CD4-positive, alpha-beta T cell (primary cell): ENCODE results near the gene PKP4. TPM values are rescaled to one million over a fixed set of nuclear protein-coding genes. Genes with fewer than 3 reads are reported as not detected.

Source experiments
- ATAC-seq: fragments of 200-7000 bp; cut with Tn5 transposase; one replicate; pipeline ENCODE4 v1.10.0; 2022; ENCODE audit warnings: mild to moderate bottlenecking; ENCODE audit not compliant: poor library complexity
- CTCF ChIA-PET: fragments of 350-600 bp; sonication (Branson Sonifier 250); formaldehyde crosslinking; loops from one replicate; lab custom pipeline; 2021; ENCODE audit warnings: antibody characterized with exemption, inconsistent platforms; lab: Charles Lee
- POLR2A ChIA-PET: fragments of 350-600 bp; sonication (Branson Sonifier 250); formaldehyde crosslinking; loops from one replicate; lab custom pipeline; 2021; ENCODE audit warnings: antibody characterized with exemption, inconsistent platforms; lab: Charles Lee
- DNase-seq, 14 experiments: peaks; one replicate each; pipeline ENCODE4 v3.0.0-alpha.2; 2013 to 2020; ENCODE audit warnings: mixed read lengths in 2 of 14
- H3K27ac ChIP-seq, 2 donors: one replicate each; pipeline versions ENCODE4 v1.5.1 to v1.7.0; 2013; ENCODE audit warnings: low read length in 2 of 2, low read depth in 1 of 2, mild to moderate bottlenecking in 1 of 2
- H3K27me3 ChIP-seq, 2 experiments: 1 replicate in 1 of 2; 2 replicates in 1 of 2; pipeline versions ENCODE4 v1.6.1 to v1.7.0; 2013; ENCODE audit warnings: low read length in 2 of 2, control low read depth in 1 of 2, mild to moderate bottlenecking in 1 of 2, moderate library complexity in 1 of 2; ENCODE audit not compliant: insufficient read depth in 2 of 2, control insufficient read depth in 1 of 2
- H3K36me3 ChIP-seq: one replicate; pipeline ENCODE4 v1.6.1; 2013; ENCODE audit warnings: low read length, control low read depth; ENCODE audit not compliant: insufficient read depth
- H3K4me1 ChIP-seq: one replicate; pipeline ENCODE4 v1.6.1; 2013; ENCODE audit warnings: low read length, control low read depth; ENCODE audit not compliant: insufficient read depth
- H3K4me3 ChIP-seq: one replicate; pipeline ENCODE4 v1.5.1; 2013; ENCODE audit warnings: mild to moderate bottlenecking, low read length, moderate library complexity
- H3K9me3 ChIP-seq, 2 experiments: 1 replicate in 1 of 2; 2 replicates in 1 of 2; pipeline versions ENCODE4 v1.6.1 to v1.7.0; 2013; ENCODE audit warnings: low read length in 2 of 2, mild to moderate bottlenecking in 2 of 2, control low read depth in 1 of 2, moderate library complexity in 1 of 2; ENCODE audit not compliant: control insufficient read depth in 1 of 2, insufficient read depth in 1 of 2
- H3K27ac Mint-ChIP-seq: one replicate; pipeline ENCODE4 v1.8.0; 2020; ENCODE audit warnings: mixed read lengths
- H3K27me3 Mint-ChIP-seq: one replicate; pipeline ENCODE4 v1.8.0; 2021; ENCODE audit warnings: mixed read lengths
- H3K36me3 Mint-ChIP-seq: one replicate; pipeline ENCODE4 v1.8.0; 2021; ENCODE audit warnings: low read depth, mixed read lengths
- H3K4me1 Mint-ChIP-seq: one replicate; pipeline ENCODE4 v1.8.0; 2021; ENCODE audit warnings: low read depth, mixed read lengths
- H3K4me3 Mint-ChIP-seq: one replicate; pipeline ENCODE4 v1.8.0; 2020; ENCODE audit warnings: mild to moderate bottlenecking, mixed read lengths
- H3K9me3 Mint-ChIP-seq: one replicate; pipeline ENCODE4 v1.8.0; 2020; ENCODE audit warnings: mixed read lengths
- intact Hi-C, 2 experiments: fragments of 100-400 bp; cut with DNase I in 1 of 2; cut with micrococcal nuclease in 1 of 2; formaldehyde crosslinking; loops; one replicate each; pipeline versions ENCODE4 v1.15.1 to v1.9.0; 2023 to 2025; cut with DNase I, micrococcal nuclease
- total RNA-seq, 174 experiments: library from RNA in 2 of 174; stranded (reverse) in 2 of 174; gene quantifications; one replicate each; pipeline ENCODE4 v1.2.3 and lab custom pipeline; 2021 to 2026
- TF ChIP-seq, protein P1 (sequence below): fragments of 200-600 bp; IDR thresholded peaks from one replicate; pipeline ENCODE4 v1.8.0; 2022; ENCODE audit warnings: antibody characterized with exemption, mild to moderate bottlenecking

Gene PKP4
- total RNA-seq, 2 experiments from 2014 or later, result 10.8 to 14.6 TPM

DNA sequence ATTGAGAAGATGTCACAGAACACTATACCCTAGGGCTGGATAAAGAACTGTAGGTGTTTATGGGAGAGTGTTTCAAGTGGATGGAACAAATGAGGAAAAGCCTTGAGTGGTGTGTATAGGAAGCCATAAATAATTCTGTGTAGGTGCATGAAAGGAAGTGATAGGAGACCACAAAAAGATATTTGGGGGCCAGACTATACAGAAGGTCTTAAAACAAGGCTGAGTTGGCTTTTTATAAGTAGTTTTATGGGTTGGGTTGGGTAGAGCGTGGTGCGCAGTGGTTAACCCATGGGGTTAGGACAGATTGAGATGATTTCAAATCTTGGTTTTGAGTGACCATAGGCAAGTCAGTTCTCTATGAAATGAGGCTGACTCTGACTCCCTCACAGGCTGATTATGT, 110.5 kb downstream of the PKP4 start:
- H3K9me3 ChIP-seq, result peaks cover 0 to 5% of the 10 kb centered on the region in 2 experiments
- H3K27me3 Mint-ChIP-seq, result no peaks in the 10 kb centered on the region
- H3K4me1 ChIP-seq, result no peaks in the 10 kb centered on the region
- H3K4me3 Mint-ChIP-seq, result no peak overlapping the region
- H3K4me3 ChIP-seq, result no peak overlapping the region
- ChIA-PET CTCF (no interaction called here), POLR2A (no interaction called here)
- ATAC-seq, result no peak
- TF ChIP-seq, protein P1, sequence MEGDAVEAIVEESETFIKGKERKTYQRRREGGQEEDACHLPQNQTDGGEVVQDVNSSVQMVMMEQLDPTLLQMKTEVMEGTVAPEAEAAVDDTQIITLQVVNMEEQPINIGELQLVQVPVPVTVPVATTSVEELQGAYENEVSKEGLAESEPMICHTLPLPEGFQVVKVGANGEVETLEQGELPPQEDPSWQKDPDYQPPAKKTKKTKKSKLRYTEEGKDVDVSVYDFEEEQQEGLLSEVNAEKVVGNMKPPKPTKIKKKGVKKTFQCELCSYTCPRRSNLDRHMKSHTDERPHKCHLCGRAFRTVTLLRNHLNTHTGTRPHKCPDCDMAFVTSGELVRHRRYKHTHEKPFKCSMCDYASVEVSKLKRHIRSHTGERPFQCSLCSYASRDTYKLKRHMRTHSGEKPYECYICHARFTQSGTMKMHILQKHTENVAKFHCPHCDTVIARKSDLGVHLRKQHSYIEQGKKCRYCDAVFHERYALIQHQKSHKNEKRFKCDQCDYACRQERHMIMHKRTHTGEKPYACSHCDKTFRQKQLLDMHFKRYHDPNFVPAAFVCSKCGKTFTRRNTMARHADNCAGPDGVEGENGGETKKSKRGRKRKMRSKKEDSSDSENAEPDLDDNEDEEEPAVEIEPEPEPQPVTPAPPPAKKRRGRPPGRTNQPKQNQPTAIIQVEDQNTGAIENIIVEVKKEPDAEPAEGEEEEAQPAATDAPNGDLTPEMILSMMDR, result no peak
- H3K4me1 Mint-ChIP-seq, result no peaks in the 10 kb centered on the region
- intact Hi-C loops, result no loop called here
- H3K9me3 Mint-ChIP-seq, result peaks cover 16% of the 10 kb centered on the region
- no peak overlapping the region for H3K27ac Mint-ChIP-seq
- H3K36me3 Mint-ChIP-seq, result peaks cover 11% of the 10 kb centered on the region
- no peak overlapping the region for H3K27ac ChIP-seq
- H3K27me3 ChIP-seq, result no peaks in the 10 kb centered on the region
- H3K36me3 ChIP-seq, result no peaks in the 10 kb centered on the region
- no peak for DNase-seq

DNA sequence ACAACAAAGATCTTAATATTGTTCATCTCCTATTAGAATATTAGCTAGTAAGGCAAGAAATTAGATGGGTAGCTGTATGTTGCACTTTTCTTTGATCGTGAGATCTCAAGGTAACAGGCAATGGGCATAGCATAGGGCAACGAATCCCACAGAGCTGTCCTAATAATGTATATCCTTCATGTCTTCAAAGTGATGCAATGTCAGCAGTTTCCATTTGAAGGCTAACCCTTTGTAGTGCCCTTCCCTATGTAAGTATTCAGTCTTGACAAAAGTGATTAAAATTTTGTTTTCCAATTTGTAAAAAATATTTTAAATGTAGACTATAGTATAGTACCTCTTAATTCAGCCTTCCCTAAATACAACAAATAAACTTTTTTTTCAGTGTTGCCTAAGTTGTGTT, 112.5 kb downstream of the PKP4 start:
- TF ChIP-seq, protein P1, result no peak
- Mint-ChIP-seq H3K27ac (no peak overlapping the region), H3K4me1 (no peaks in the 10 kb centered on the region), H3K9me3 (peaks cover 16% of the 10 kb centered on the region), H3K27me3 (no peaks in the 10 kb centered on the region), H3K36me3 (peaks cover 14% of the 10 kb centered on the region), H3K4me3 (no peak overlapping the region)
- Histone ChIP-seq H3K9me3 (peaks cover 0 to 5% of the 10 kb centered on the region in 2 experiments), H3K27me3 (no peaks in the 10 kb centered on the region), H3K36me3 (no peaks in the 10 kb centered on the region), H3K27ac (no peak overlapping the region), H3K4me3 (no peak overlapping the region), H3K4me1 (no peaks in the 10 kb centered on the region)
- ChIA-PET CTCF (no interaction called here), POLR2A (no interaction called here)
- intact Hi-C loops, result no loop called here
- no peak for DNase-seq
- ATAC-seq, result no peak

DNA sequence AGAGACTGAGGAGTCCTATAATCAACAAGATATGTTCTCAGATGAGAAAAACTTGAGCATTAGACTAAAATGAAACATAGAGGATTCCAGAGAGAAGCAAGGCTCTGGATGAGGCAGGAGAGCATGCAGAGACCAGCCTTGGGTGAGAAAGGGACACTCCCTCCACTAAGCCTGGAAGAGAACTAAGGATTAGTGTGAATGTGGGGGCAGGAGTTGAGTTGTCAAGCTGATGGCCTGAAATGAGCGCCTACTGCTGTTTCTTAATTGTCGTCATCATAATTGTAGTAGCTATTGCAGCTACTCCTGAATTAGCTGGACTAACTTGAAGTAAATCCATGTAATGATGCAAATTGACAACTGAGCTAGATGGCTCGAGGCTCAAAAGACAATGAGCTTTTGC, 114.1 kb downstream of the PKP4 start:
- Histone ChIP-seq H3K27ac (no peak overlapping the region), H3K4me1 (no peaks in the 10 kb centered on the region), H3K4me3 (no peak overlapping the region), H3K36me3 (no peaks in the 10 kb centered on the region), H3K27me3 (no peaks in the 10 kb centered on the region), H3K9me3 (peaks cover 0 to 5% of the 10 kb centered on the region in 2 experiments)
- H3K9me3 Mint-ChIP-seq, result peaks cover 16% of the 10 kb centered on the region
- H3K27ac Mint-ChIP-seq, result no peak overlapping the region
- H3K4me3 Mint-ChIP-seq, result no peak overlapping the region
- H3K36me3 Mint-ChIP-seq, result peaks cover 14% of the 10 kb centered on the region
- DNase-seq (no peak), ATAC-seq (no peak)
- CTCF ChIA-PET, result no interaction called here
- H3K4me1 Mint-ChIP-seq, result no peaks in the 10 kb centered on the region
- no peaks in the 10 kb centered on the region for H3K27me3 Mint-ChIP-seq
- intact Hi-C loops, result no loop called here
- TF ChIP-seq, protein P1, result no peak
- POLR2A ChIA-PET, result interaction anchor here (1.1 kb wide), 1 partner anchor 93 kb away, joined by 3 read pairs; no protein-coding TSS in a partner anchor
